ENCODE results near the gene ABCG8.
"Not testable (repeated sequence)": the region's sequence is repeated elsewhere in the genome, so short reads cannot be mapped to it uniquely, and the experiment has no call there.

The ABCG8 gene

DNA sequence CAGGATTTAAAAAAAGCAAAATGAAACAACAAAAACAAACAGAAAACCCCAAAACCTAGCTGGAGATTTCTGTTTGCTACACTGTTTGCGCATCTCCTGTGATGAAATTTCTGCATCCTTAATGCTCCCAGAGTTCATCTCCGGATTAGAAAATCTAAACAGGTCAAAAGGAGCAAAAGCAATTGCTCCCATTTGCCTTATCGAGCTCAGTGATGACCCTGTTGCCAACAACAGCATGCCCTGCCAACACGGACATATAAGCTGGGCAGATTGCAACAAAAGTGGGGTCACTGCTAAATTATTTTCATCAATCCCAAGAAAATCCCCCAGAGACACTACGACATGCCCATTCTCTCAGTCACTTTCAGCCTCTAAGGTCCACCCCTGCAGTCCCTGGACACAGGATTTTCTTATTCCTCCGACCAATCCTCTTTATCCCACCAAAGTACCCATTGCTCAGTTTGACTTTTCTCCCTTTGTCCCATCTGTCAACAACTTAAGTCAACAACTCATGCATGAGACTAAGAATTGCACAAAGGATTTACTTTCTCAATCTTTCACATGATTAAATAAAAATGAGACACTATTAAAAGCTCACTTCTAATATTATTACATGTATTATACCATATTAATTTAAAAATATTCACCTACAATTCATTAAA lies 67.8 kb downstream of the ABCG8 start:
- Mint-ChIP-seq H3K9me3 (no peaks in the 10 kb centered on the region), H3K27ac (peak overlapping the region in 1 of 2 donors; percentile 36), H3K27me3 (no peaks in the 10 kb centered on the region), H3K4me3 (no peak overlapping the region), H3K4me1 (peaks cover 8% of the 10 kb centered on the region)
- no peak for ATAC-seq
- DNase-seq, result no peak

DNA sequence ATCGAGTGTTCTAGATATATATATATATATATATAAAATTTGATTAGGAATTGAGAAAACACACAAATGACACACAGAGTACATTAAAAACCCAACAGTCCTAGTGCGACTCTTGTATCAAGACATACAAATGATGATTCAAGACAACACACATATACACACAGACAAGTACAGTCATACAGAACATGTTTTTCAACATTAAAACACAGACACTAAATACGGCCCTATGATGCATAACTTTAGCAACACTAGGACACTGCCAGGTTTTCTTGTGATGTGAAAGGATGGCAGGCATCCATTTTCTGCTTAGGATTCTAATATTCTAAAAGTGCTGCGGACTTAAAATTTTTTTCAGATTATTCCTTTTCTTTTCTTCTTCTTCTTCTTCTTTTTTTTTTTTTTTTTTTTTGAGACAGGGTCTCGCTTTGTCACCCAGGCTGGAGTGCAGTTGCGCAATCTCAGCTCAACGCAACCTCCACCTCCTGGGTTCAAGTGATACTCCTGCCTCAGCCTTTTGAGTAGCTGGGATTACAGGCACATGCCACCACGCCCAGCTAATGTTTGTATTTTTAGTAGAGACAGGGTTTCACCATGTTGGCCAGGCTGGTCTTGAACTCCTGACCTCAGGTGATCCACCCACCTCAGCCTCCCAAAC lies 72.5 kb downstream of the ABCG8 start:
- not testable (repeated sequence) for H3K9me3 Mint-ChIP-seq, H3K27me3 Mint-ChIP-seq, H3K4me1 Mint-ChIP-seq, H3K4me3 Mint-ChIP-seq, ATAC-seq, DNase-seq
- H3K27ac Mint-ChIP-seq, result peak overlapping the region in 1 of 2 donors; percentile 42

DNA sequence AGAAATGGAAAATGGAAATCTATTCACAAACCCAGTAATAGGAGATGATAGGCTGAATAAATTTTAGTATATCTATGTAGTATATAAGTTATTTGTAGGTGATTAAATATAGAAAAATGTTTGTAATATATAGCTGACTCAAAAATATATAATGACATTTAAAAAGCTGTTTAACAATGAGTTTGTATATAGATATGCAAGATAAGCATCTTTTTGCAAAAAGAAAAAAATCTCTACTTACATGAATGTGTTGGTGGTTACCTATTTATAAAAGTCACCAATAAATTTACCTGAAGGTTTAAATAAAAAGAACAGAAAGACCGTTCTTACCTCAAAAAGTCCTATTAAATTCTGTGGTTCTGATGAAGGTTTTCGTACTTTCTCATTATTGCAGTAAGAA lies 85.7 kb downstream of the ABCG8 start:
- Mint-ChIP-seq H3K4me1 (peaks cover 4% of the 10 kb centered on the region), H3K27ac (no peak overlapping the region), H3K9me3 (no peaks in the 10 kb centered on the region), H3K4me3 (no peak overlapping the region), H3K27me3 (no peaks in the 10 kb centered on the region)
- ATAC-seq (no peak), DNase-seq (no peak)

DNA sequence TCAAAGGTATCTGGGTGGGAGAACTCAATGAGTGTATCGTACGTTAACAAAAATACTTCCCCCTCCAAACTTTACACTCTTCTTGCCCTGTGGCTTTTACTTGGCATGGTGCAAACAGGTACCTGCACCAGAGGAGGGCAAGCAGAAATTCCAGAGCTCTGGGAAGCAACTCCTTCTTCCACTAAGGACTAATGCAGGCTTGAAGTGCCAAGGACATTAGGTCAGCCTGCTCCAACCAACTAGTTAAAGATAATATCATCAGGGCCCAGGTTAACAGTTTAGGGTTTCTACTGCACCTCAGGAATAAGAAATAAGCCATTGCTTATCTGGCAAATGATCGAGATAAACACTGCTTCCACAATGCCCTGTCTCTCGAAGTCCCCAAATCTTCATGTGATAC lies 86.7 kb downstream of the ABCG8 start:
- H3K27me3 Mint-ChIP-seq, result no peaks in the 10 kb centered on the region
- ATAC-seq (no peak), DNase-seq (no peak)
- H3K9me3 Mint-ChIP-seq, result no peaks in the 10 kb centered on the region
- H3K27ac Mint-ChIP-seq, result no peak overlapping the region
- peaks cover 4% of the 10 kb centered on the region for H3K4me1 Mint-ChIP-seq
- no peak overlapping the region for H3K4me3 Mint-ChIP-seq

DNA sequence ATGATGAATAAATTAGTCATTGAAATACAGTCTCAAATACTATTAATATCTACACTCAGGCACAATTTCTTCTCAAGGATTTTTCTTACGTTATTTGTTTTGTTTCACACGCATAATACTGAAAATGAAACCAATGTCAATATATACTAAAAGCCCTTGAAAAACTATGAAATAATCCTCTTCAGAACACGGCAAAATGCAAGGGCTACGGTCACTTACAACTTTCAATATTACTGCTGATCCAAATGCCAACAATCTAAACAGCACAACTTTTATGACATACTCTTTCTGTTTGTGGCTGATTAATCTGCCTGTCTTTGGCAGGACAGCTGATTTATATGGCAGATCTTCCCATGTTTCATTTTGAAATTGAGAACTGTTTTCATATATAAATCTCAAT lies 88.7 kb downstream of the ABCG8 start:
- Mint-ChIP-seq H3K27me3 (no peaks in the 10 kb centered on the region), H3K9me3 (no peaks in the 10 kb centered on the region), H3K4me3 (no peak overlapping the region), H3K27ac (no peak overlapping the region), H3K4me1 (peaks cover 4% of the 10 kb centered on the region)
- DNase-seq, result no peak
- ATAC-seq, result peak; percentile 37

DNA sequence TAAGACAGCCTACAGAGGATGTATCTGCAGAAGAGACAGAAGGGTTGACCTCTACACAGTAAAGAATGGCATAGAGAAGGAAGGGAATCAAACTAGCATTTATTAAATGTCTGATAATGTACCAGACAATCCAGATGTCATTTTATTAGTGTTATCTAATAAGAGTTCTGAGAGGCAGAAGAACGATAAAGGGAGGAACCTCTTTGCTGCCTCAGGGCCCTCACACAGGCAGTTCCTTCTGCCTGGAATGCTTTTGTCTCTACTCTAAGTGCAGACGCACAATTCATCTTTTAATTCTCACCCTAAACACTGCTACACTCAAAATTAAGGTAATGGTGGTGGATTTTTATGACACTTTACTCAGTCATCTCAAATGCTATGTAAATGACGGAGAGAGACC lies 92.5 kb downstream of the ABCG8 start:
- no peaks in the 10 kb centered on the region for H3K9me3 Mint-ChIP-seq
- DNase-seq (no peak), ATAC-seq (no peak)
- H3K27me3 Mint-ChIP-seq, result no peaks in the 10 kb centered on the region
- H3K27ac Mint-ChIP-seq, result no peak overlapping the region
- peaks cover 10% of the 10 kb centered on the region for H3K4me1 Mint-ChIP-seq
- no peak overlapping the region for H3K4me3 Mint-ChIP-seq
